ENCODE results near the gene LAMA5. TPM values are rescaled to one million over a fixed set of nuclear protein-coding genes. Genes with fewer than 3 reads are reported as not detected.
A peak's percentile ranks its signal among the peaks of the same experiment; 100 is the strongest.

The LAMA5 gene
- total RNA-seq, 2 donors from 2014 or later: 315 to 369 TPM

DNA sequence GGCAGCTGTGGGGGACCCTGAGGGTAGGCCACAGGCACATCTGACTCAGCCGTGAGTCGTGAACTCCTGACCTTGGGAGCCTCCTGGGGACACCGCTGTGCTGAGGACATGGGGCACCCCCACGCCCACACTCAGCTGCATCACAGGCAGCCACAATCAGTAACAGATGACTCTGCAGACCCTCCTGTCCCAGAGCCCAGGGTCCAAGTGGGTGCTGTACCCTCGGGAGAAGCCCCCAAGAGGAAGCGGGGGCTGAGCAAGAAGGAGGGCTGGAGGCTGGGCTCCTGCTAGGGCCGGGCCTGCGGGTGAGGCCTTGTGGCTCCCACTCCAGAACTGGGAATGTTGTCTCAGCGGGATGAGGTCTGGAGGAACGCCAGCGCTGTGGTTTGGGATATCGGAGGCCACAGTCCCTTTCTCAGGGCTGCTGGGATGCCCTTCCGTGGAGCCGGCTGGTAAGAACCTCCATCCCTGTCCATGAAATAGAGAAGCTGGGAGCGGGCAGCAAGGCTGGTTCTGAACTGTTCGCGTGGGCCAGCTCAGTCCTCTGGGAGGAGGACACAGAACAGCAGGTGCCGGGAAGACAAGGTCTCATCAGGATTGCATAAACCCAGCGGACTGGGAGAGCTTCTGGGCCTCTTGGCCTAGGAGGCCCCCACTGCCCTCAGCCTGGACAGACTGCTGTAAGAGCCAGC, 3.1 kb upstream of the LAMA5 start:
- TF ChIP-seq, protein P1, sequence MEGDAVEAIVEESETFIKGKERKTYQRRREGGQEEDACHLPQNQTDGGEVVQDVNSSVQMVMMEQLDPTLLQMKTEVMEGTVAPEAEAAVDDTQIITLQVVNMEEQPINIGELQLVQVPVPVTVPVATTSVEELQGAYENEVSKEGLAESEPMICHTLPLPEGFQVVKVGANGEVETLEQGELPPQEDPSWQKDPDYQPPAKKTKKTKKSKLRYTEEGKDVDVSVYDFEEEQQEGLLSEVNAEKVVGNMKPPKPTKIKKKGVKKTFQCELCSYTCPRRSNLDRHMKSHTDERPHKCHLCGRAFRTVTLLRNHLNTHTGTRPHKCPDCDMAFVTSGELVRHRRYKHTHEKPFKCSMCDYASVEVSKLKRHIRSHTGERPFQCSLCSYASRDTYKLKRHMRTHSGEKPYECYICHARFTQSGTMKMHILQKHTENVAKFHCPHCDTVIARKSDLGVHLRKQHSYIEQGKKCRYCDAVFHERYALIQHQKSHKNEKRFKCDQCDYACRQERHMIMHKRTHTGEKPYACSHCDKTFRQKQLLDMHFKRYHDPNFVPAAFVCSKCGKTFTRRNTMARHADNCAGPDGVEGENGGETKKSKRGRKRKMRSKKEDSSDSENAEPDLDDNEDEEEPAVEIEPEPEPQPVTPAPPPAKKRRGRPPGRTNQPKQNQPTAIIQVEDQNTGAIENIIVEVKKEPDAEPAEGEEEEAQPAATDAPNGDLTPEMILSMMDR (conservative IDR thresholded peaks at IDR 0.05): no peak
- Histone ChIP-seq H3K4me1 (ENCODE audit: control insufficient read depth, insufficient read depth, low read length) (peaks cover 21% of the 10 kb centered on the region), H3K9me3 (ENCODE audit: control insufficient read depth, low read length) (no peaks in the 10 kb centered on the region), H3K36me3 (ENCODE audit: control insufficient read depth, insufficient read depth, low read length) (no peaks in the 10 kb centered on the region), H3K9ac (ENCODE audit: extremely low read depth, low read length, poor library complexity, severe bottlenecking) (no peak overlapping the region), H3K27me3 (ENCODE audit: control insufficient read depth, insufficient read depth, low read length, poor library complexity, severe bottlenecking) (no peaks in the 10 kb centered on the region), H3K4me3 (ENCODE audit: low read length) (no peak overlapping the region), H3K27ac (ENCODE audit: low read depth, low read length) (no peak overlapping the region)
- H3K36me3 Mint-ChIP-seq (ENCODE audit: low read depth): no peaks in the 10 kb centered on the region
- peaks cover 6% of the 10 kb centered on the region for H3K4me1 Mint-ChIP-seq
- DNase-seq: no peak
- 85 to 86% methylated on average over 16 to 19 of the region's 19 CpGs for WGBS, 2 experiments (ENCODE audit: insufficient coverage in 1 of 2, insufficient read length in 1 of 2)
- no peak overlapping the region for H3K4me3 Mint-ChIP-seq
- no peak overlapping the region for H3K27ac Mint-ChIP-seq
- peaks cover 3% of the 10 kb centered on the region for H3K27me3 Mint-ChIP-seq (ENCODE audit: insufficient read depth)
- H3K9me3 Mint-ChIP-seq: peaks cover 4% of the 10 kb centered on the region

DNA sequence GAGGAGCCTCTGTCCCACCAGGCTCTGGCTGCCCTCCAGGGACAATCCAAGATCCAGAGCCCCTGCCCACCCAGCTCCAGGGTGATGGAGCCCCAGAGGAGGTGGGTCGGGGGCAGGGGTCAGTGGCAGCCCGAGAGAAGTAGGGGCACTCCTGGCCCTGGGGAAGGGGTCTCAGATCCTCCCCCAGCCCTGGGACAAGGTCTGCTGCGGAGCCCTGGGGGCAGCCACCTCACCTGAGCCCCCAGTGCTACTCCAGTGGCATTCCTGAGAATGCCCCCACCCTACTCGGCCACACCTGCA, 2.7 kb upstream of the LAMA5 start:
- no peak overlapping the region for H3K27ac ChIP-seq (ENCODE audit: low read depth, low read length)
- H3K36me3 ChIP-seq (ENCODE audit: control insufficient read depth, insufficient read depth, low read length): no peaks in the 10 kb centered on the region
- H3K4me3 ChIP-seq (ENCODE audit: low read length): no peak overlapping the region
- peaks cover 4% of the 10 kb centered on the region for H3K9me3 Mint-ChIP-seq
- no peak overlapping the region for H3K9ac ChIP-seq (ENCODE audit: extremely low read depth, low read length, poor library complexity, severe bottlenecking)
- H3K27me3 Mint-ChIP-seq (ENCODE audit: insufficient read depth): peaks cover 3% of the 10 kb centered on the region
- peaks cover 23% of the 10 kb centered on the region for H3K4me1 ChIP-seq (ENCODE audit: control insufficient read depth, insufficient read depth, low read length)
- no peaks in the 10 kb centered on the region for H3K9me3 ChIP-seq (ENCODE audit: control insufficient read depth, low read length)
- no peak for DNase-seq
- WGBS, 2 experiments (ENCODE audit: insufficient coverage in 1 of 2, insufficient read length in 1 of 2): 60 to 85% methylated on average over 1 to 4 of the region's 4 CpGs
- H3K4me1 Mint-ChIP-seq: peaks cover 11% of the 10 kb centered on the region
- no peaks in the 10 kb centered on the region for H3K27me3 ChIP-seq (ENCODE audit: control insufficient read depth, insufficient read depth, low read length, poor library complexity, severe bottlenecking)
- peak overlapping the region; percentile 53 for H3K4me3 Mint-ChIP-seq
- H3K36me3 Mint-ChIP-seq (ENCODE audit: low read depth): no peaks in the 10 kb centered on the region
- no peak overlapping the region for H3K27ac Mint-ChIP-seq
- TF ChIP-seq, protein P1 (conservative IDR thresholded peaks at IDR 0.05): no peak

DNA sequence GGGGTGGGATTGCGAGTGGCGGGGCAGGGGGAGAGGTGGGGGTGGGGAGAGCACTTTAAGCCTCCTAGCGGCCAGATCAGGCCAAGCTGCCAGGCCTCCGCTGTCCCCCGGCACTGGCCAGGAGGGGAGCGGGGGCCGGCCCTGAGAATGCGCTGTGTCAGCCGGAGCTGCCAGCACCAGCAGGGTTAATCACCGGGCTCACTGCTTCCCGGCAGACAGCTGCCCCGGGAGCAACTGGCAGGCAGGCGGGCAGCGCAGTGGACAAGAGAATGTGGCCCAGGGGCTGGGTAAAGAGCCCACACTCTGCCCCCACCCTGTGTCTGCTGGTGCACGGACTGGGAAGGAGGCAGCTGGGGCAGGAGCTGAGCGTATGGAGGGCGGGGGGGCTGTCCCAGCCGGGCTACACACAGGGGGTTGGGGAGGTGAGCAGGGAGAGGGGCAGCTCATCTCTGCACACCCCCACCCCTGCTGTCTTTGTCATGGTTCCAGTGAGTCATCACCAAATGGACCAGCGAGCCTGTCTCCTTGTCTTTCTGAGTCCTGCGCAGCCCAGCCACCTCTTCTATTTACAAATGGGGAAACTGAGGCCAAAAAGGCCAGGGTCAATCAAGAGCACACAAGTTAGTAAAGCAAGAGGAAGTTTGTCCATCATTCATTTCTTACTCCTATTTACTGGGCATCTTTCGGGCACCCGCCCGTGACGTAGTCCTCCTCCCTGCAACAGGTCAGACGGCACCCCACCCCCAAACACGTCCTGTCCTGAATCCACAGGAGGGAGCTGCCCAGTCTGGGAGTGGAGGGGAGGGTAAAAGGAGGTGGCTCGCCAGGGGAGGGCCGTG, 2.1 kb upstream of the LAMA5 start:
- H3K4me1 Mint-ChIP-seq: peaks cover 13% of the 10 kb centered on the region
- H3K9me3 Mint-ChIP-seq: peaks cover 4% of the 10 kb centered on the region
- WGBS, 2 experiments (ENCODE audit: insufficient coverage in 1 of 2, insufficient read length in 1 of 2): 25 to 32% methylated on average over 9 to 27 of the region's 28 CpGs
- peak; percentile 89 for DNase-seq
- TF ChIP-seq, protein P1 (conservative IDR thresholded peaks at IDR 0.05): peak; percentile 83
- Histone ChIP-seq H3K9ac (ENCODE audit: extremely low read depth, low read length, poor library complexity, severe bottlenecking) (peak overlapping the region; percentile 25), H3K4me3 (ENCODE audit: low read length) (peak overlapping the region; percentile 71), H3K4me1 (ENCODE audit: control insufficient read depth, insufficient read depth, low read length) (peaks cover 27% of the 10 kb centered on the region), H3K36me3 (ENCODE audit: control insufficient read depth, insufficient read depth, low read length) (no peaks in the 10 kb centered on the region), H3K27me3 (ENCODE audit: control insufficient read depth, insufficient read depth, low read length, poor library complexity, severe bottlenecking) (no peaks in the 10 kb centered on the region), H3K27ac (ENCODE audit: low read depth, low read length) (no peak overlapping the region), H3K9me3 (ENCODE audit: control insufficient read depth, low read length) (no peaks in the 10 kb centered on the region)
- no peak overlapping the region for H3K27ac Mint-ChIP-seq
- H3K27me3 Mint-ChIP-seq (ENCODE audit: insufficient read depth): peaks cover 3% of the 10 kb centered on the region
- H3K36me3 Mint-ChIP-seq (ENCODE audit: low read depth): no peaks in the 10 kb centered on the region
- H3K4me3 Mint-ChIP-seq: peak overlapping the region; percentile 53

All from endodermal cell (in vitro differentiated cells).